ENCODE measurements around the gene KIAA0753. TPM values are rescaled to one million over a fixed set of nuclear protein-coding genes. Genes with fewer than 3 reads are reported as not detected.

The KIAA0753 gene
- total RNA-seq, 1 experiment from 2014 or later = 18.3 TPM

DNA sequence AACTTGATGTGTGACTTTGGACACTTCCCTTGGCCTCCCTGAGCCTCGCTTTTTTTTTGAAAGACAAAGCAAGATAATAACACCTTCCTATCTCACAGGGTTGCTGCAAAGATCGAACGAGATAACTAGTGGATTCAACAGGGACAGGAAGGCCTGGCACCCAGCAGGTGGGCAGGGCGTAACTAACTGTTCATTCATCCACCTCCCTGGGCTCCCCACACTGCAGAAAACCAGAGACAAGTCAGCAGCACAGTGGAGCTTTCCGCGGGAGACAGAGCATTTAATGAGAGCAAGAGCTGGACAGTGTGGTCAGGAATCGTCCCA is 43.9 kb upstream of the KIAA0753 start:
- ChIA-PET POLR2A (no interaction called here), RAD21 (ENCODE audit: low non-redundant PET in 1 of 2, low total read pairs in 2 of 2, uncharacterized antibody in 2 of 2, unreplicated experiment in 2 of 2) (no interaction called here), CTCF (no interaction called here)
- H3K9ac ChIP-seq (ENCODE audit: low read length) = no peak overlapping the region
- no peaks in the 10 kb centered on the region for H3K36me3 ChIP-seq (ENCODE audit: control insufficient read depth in 1 of 2, insufficient read depth in 2 of 2, low read length in 2 of 2)
- no peak for DNase-seq (ENCODE audit: low read depth, low spot score)
- no peaks in the 10 kb centered on the region for H3K27me3 ChIP-seq (ENCODE audit: insufficient read depth, low read length)
- no peaks in the 10 kb centered on the region for H3K79me2 ChIP-seq (ENCODE audit: insufficient read depth, low read length)
- no peaks in the 10 kb centered on the region for H4K20me1 ChIP-seq (ENCODE audit: insufficient read depth)
- no peak overlapping the region for H3K4me3 ChIP-seq (replicated peaks in 1 of 2; ENCODE audit: low read depth in 1 of 2, low read length in 2 of 2)
- H3K9me2 ChIP-seq (ENCODE audit: insufficient read depth) = no peaks in the 10 kb centered on the region
- no peak overlapping the region for H3K4me2 ChIP-seq (ENCODE audit: low read length)
- ATAC-seq = no peak
- H3K4me1 ChIP-seq (ENCODE audit: control insufficient read depth in 1 of 2, insufficient read depth in 2 of 2, low read length in 2 of 2) = no peaks in the 10 kb centered on the region
- H2AFZ ChIP-seq (ENCODE audit: low read depth, low read length, poor library complexity, severe bottlenecking) = no peak overlapping the region
- BruUV-seq (replicated peaks) = no TSS peak
- TF ChIP-seq SIN3A (IDR thresholded peaks at IDR 0.05; ENCODE audit: low read depth) (no peak), SRF (IDR thresholded peaks at IDR 0.05; ENCODE audit: low read depth) (no peak), SP1 (IDR thresholded peaks at IDR 0.05; ENCODE audit: low read depth) (no peak), POLR2A (IDR thresholded peaks at IDR 0.05; ENCODE audit: borderline replicate concordance, extremely low read depth, insufficient read depth, insufficient read length) (no peak), FOSL1 (IDR thresholded peaks at IDR 0.05; ENCODE audit: low read depth) (no peak), JUND (IDR thresholded peaks at IDR 0.05) (no peak), EGR1 (IDR thresholded peaks at IDR 0.05; ENCODE audit: low read depth) (no peak), ZFX (IDR thresholded peaks at IDR 0.05) (no peak), EZH2 (IDR thresholded peaks at IDR 0.05) (no peak), ELF1 (IDR thresholded peaks at IDR 0.05; ENCODE audit: borderline replicate concordance, low read depth) (no peak), EZH2phosphoT487 (IDR thresholded peaks at IDR 0.05; ENCODE audit: borderline replicate concordance) (no peak)
- TF ChIP-seq, protein P1, sequence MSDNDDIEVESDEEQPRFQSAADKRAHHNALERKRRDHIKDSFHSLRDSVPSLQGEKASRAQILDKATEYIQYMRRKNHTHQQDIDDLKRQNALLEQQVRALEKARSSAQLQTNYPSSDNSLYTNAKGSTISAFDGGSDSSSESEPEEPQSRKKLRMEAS (IDR thresholded peaks at IDR 0.05) = no peak
- TF ChIP-seq, protein P2, sequence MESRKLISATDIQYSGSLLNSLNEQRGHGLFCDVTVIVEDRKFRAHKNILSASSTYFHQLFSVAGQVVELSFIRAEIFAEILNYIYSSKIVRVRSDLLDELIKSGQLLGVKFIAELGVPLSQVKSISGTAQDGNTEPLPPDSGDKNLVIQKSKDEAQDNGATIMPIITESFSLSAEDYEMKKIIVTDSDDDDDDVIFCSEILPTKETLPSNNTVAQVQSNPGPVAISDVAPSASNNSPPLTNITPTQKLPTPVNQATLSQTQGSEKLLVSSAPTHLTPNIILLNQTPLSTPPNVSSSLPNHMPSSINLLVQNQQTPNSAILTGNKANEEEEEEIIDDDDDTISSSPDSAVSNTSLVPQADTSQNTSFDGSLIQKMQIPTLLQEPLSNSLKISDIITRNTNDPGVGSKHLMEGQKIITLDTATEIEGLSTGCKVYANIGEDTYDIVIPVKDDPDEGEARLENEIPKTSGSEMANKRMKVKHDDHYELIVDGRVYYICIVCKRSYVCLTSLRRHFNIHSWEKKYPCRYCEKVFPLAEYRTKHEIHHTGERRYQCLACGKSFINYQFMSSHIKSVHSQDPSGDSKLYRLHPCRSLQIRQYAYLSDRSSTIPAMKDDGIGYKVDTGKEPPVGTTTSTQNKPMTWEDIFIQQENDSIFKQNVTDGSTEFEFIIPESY (IDR thresholded peaks at IDR 0.05; ENCODE audit: extremely low read depth, insufficient replicate concordance, low read length) = no peak
- TF ChIP-seq, protein P3, sequence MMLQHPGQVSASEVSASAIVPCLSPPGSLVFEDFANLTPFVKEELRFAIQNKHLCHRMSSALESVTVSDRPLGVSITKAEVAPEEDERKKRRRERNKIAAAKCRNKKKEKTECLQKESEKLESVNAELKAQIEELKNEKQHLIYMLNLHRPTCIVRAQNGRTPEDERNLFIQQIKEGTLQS (IDR thresholded peaks at IDR 0.05) = no peak
- no peaks in the 10 kb centered on the region for H3K9me3 ChIP-seq (ENCODE audit: control insufficient read depth in 1 of 2, insufficient read depth in 1 of 2, low read depth in 1 of 2, low read length in 2 of 2)
- no peak overlapping the region for H3K27ac ChIP-seq (ENCODE audit: low read depth, low read length)
- intact Hi-C loops (cut with micrococcal nuclease) = no loop called here
